Lower lobe of right lung (tissue), 2 donors: ENCODE data around the gene NUP214. TPM values are rescaled to one million over a fixed set of nuclear protein-coding genes. Genes with fewer than 3 reads are reported as not detected.

Experiments used
- ATAC-seq, 2 donors: fragments of 200-7000 bp; cut with Tn5 transposase; one replicate each; pipeline ENCODE4 v1.9.1; 2020 to 2022; ENCODE audit warnings: mild to moderate bottlenecking in 2 of 2, moderate library complexity in 2 of 2
- DNase-seq: peaks from one replicate; pipeline ENCODE4 v3.0.0-alpha.2; 2020
- H3K27ac ChIP-seq: fragments of 200-600 bp; one replicate; pipeline ENCODE4 v1.8.0; 2022
- H3K27me3 ChIP-seq: fragments of 200-600 bp; one replicate; pipeline ENCODE4 v1.8.0; 2022; ENCODE audit warnings: low read depth
- H3K36me3 ChIP-seq: fragments of 200-600 bp; one replicate; pipeline ENCODE4 v1.8.0; 2022; ENCODE audit warnings: mild to moderate bottlenecking
- H3K4me1 ChIP-seq: fragments of 200-600 bp; one replicate; pipeline ENCODE4 v1.8.0; 2022
- H3K4me3 ChIP-seq: fragments of 200-600 bp; one replicate; pipeline ENCODE4 v1.8.0; 2022; ENCODE audit warnings: mild to moderate bottlenecking
- H3K9me3 ChIP-seq: fragments of 200-600 bp; one replicate; pipeline ENCODE4 v1.8.0; 2022
- CTCF ChIP-seq: fragments of 200-600 bp; IDR thresholded peaks from one replicate; pipeline ENCODE4 v1.8.0; 2022; ENCODE audit warnings: antibody characterized with exemption, mild to moderate bottlenecking
- intact Hi-C: fragments of 100-400 bp; cut with DNase I; formaldehyde crosslinking; loops from one replicate; pipeline ENCODE4 v1.11.0; 2022
- total RNA-seq: library from RNA; stranded (reverse); fragmentation: NEBNext Ultra II Directional; extraction: Animal tissue kit (Norgen Biotek cat#: 25700); gene quantifications from one replicate; pipeline ENCODE4 v1.2.1, GENCODE V29; 2021
- donor health status: DM: no; HTN: yes; CAD: no; lungs with severe emphysema.

The NUP214 gene
- total RNA-seq, 1 donor from 2014 or later: 61.4 TPM

DNA sequence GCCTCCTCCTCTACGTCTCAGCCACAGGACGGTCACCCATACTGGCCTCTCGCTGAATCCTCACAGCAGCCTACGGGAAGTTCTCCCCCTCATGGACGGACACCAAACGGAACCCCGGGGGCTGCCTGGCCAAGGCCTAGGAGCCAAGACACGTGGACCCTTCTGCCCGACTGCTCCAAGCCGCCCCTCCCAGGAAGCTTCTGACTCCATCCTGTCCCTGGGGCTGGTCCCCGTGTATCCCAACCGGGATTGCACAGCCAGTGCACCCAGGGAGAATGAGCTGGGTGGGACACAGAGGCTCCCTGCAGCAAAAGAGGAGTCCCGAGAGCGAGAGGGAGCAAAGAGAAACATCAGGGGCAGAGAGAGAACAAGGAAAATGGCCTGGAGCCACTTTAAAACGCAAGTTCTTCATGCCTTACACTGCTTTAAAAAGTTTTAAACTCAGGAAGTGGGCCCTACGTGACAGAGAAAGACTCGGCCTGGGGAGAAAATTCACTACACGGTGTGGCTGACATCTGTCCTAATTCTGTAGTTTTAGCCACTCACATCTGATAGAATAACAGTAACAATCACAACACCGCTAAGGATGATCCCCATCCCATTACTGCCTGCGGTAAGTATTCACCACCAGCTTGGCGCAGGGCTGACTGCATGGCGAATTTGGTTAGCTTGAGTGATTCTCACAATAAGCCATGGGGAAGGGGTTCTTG is 147.9 kb downstream of the NUP214 start:
- peaks cover 3% of the 10 kb centered on the region for H3K27me3 ChIP-seq
- H3K4me1 ChIP-seq: peaks cover 49% of the 10 kb centered on the region
- H3K9me3 ChIP-seq: no peaks in the 10 kb centered on the region
- DNase-seq (peak; percentile 68), ATAC-seq (no peak)
- peak overlapping the region; percentile 76 for H3K4me3 ChIP-seq
- no peak for TF ChIP-seq CTCF
- H3K27ac ChIP-seq: peak overlapping the region; percentile 89
- no peaks in the 10 kb centered on the region for H3K36me3 ChIP-seq
- intact Hi-C loops: no loop called here

- Histone ChIP-seq H3K4me3 (peak overlapping the region; percentile 76), H3K36me3 (no peaks in the 10 kb centered on the region), H3K27me3 (peaks cover 3% of the 10 kb centered on the region), H3K9me3 (no peaks in the 10 kb centered on the region), H3K4me1 (peaks cover 51% of the 10 kb centered on the region), H3K27ac (peak overlapping the region; percentile 89)
- DNase-seq (no peak), ATAC-seq (peak; percentile 2 to 8)
- TF ChIP-seq CTCF: no peak
- intact Hi-C loops: no loop called here
These were observed 148.7 kb downstream of the NUP214 start for GRCh38 chr9:131273856-131274673.

DNA sequence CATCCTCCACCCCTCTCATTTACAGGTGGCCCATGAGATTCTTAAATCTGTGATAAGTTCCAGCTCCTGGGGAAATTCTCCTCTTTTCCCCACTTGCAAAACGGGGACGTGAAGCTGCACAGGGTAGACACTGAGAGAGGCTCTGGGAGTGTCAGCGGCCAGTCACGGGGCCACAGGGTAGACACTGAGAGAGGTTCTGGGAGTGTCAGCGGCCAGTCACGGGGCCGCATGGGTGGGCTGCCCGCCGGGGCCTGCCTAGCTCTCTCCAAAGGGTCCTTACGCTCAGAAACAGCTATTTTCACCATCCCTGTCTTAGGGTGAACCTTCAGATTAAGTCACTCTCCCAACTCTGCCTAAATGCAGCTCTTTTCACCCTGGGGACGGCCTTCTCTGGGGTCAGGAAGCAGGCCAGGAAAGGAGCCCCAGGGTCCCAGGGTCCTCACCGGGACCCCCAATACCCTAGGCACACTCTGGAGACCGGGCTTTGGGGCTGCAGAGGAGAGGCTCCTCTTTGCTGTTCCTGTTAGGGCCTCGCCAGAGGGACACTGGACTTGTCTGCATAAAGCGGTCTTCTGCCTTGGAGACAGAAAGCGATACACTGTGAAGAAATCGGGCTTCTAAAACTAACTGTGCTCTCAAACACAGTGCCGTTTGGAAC is 149.4 kb downstream of the NUP214 start:
- peak overlapping the region; percentile 89 for H3K27ac ChIP-seq
- H3K4me3 ChIP-seq: peak overlapping the region; percentile 76
- H3K9me3 ChIP-seq: no peaks in the 10 kb centered on the region
- H3K4me1 ChIP-seq: peaks cover 45% of the 10 kb centered on the region
- DNase-seq (peak; percentile 80), ATAC-seq (peak; percentile 41 to 56)
- H3K36me3 ChIP-seq: no peaks in the 10 kb centered on the region
- no peak for TF ChIP-seq CTCF
- H3K27me3 ChIP-seq: peaks cover 3% of the 10 kb centered on the region
- intact Hi-C loops: no loop called here

DNA sequence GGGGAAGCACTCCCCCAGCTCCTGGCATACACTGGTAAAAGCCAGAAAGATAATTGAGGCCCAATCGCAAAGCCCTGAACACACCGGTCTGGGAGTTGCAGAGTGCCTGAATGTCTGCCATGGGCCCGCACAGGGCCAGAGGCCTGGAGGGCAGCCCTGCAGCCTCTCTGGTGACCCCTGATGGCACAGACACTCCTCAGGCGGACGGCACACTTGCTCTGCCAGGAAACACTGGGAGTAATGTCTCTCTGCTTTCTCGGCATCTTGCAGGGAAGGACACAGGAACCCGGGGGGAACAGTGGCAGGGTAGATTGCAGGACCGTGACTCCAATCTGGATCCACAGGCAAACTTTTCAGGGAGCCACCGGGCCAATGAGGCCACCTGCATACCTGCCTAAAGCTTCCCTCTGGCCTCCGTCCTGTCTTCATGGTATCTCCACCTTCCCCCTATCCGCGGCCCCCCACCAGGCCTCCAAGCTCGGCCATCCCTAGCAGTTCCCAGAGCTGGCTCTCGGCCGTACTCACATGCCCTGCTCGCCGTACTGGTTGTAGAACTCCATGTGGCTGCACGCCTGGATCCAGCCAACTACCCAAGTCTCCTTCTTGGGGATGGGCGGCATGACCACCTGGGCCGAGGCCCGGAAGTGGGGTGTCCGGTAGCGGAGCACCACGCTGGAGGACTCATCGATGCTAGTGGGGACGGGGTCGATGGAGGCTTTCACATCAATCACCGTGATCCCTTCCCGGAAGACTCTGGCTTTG is 150.1 kb downstream of the NUP214 start:
- Histone ChIP-seq H3K4me1 (peaks cover 41% of the 10 kb centered on the region), H3K27ac (peak overlapping the region; percentile 89)
- peak; percentile 40 for TF ChIP-seq CTCF

More for the DNA sequence above, 150.1 kb downstream of the NUP214 start:
- ATAC-seq (peak; percentile 38), DNase-seq (no peak)
- Histone ChIP-seq H3K9me3 (no peaks in the 10 kb centered on the region), H3K4me3 (peak overlapping the region; percentile 76), H3K27me3 (peaks cover 3% of the 10 kb centered on the region), H3K36me3 (no peaks in the 10 kb centered on the region)
- intact Hi-C loops: no loop called here
